Measurements from ENCODE around the gene CEP250.

DNA sequence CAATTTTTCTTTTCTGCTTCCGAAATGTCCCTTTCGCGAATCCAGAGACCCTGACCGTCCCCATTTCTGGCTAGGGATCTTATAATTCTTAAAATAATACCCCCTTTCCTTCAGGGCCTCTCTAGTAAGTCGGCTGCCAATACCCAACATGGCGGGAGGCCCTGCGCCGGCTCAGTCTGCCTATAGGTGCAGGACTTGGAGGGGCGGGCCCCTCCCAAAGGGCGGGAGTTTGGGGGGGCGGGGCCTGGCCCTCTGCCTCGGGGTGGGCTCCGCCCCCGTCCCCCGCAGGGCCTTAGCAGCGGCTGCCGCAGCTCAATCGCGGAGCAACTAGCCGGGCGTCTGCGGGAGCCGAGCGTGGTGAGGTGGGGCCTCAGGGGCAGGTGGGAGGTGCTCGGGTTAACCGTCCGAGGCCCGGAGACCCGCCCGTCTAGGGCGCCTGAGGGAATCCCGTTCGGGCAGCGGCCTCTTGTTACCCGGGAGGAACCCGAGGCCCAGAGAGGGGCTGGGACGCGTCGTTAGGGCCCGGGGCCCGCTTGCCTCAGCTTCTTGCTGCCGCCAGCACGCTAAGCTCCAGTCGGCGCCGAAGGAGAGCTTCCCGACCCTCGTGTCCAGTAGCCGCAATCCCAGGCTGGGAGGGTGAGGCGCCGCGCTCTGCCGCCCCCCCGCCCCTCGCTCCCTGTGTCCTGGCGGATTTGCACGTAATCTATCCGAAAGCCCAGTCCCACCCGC, at the start of gene CEP250:
- TF ChIP-seq CTCF (IDR thresholded peaks at IDR 0.05; ENCODE audit: insufficient read depth, low read length, poor library complexity, severe bottlenecking) (no peak), EZH2phosphoT487 (conservative IDR thresholded peaks at IDR 0.05; ENCODE audit: low read length) (no peak)
